Immature natural killer cell (primary cell): ENCODE data around the gene DNAJC1. TPM values are rescaled to one million over a fixed set of nuclear protein-coding genes. Genes with fewer than 3 reads are reported as not detected.
"Not testable (repeated sequence)": the region's sequence is repeated elsewhere in the genome, so short reads cannot be mapped to it uniquely, and the experiment has no call there.

Experiments
- DNase-seq, 3 donors: peaks; one replicate each; pipeline ENCODE4 v3.0.0; 2022; ENCODE audit warnings: mixed read lengths in 1 of 3
- H3K27ac Mint-ChIP-seq, 6 donors: one replicate each; pipeline ENCODE4 v1.8.0; 2020; ENCODE audit warnings: mixed read lengths in 6 of 6, mild to moderate bottlenecking in 5 of 6, inconsistent platforms in 4 of 6, moderate library complexity in 3 of 6
- H3K27me3 Mint-ChIP-seq, 3 donors: one replicate each; pipeline ENCODE4 v1.8.0; 2020 to 2021; ENCODE audit warnings: low read depth in 3 of 3, mild to moderate bottlenecking in 3 of 3, mixed read lengths in 3 of 3, moderate library complexity in 3 of 3, inconsistent platforms in 1 of 3
- H3K36me3 Mint-ChIP-seq, 3 donors: one replicate each; pipeline ENCODE4 v1.8.0; 2020; ENCODE audit warnings: mixed read lengths in 3 of 3, inconsistent platforms in 2 of 3, mild to moderate bottlenecking in 2 of 3
- H3K4me1 Mint-ChIP-seq, 2 donors: one replicate each; pipeline ENCODE4 v1.8.0; 2020; ENCODE audit warnings: inconsistent platforms in 2 of 2, mild to moderate bottlenecking in 2 of 2, mixed read lengths in 2 of 2, moderate library complexity in 1 of 2
- H3K4me3 Mint-ChIP-seq, 5 donors: one replicate each; pipeline ENCODE4 v1.8.0; 2020; ENCODE audit warnings: mild to moderate bottlenecking in 5 of 5, mixed read lengths in 5 of 5, inconsistent platforms in 3 of 5, moderate library complexity in 3 of 5
- H3K9me3 Mint-ChIP-seq, 6 donors: one replicate each; pipeline ENCODE4 v1.8.0; 2020; ENCODE audit warnings: mild to moderate bottlenecking in 6 of 6, mixed read lengths in 6 of 6, inconsistent platforms in 4 of 6, moderate library complexity in 3 of 6
- polyA plus RNA-seq, 3 donors: library from polyadenylated mRNA; unstranded; fragments of 300-500 nt; fragmentation: Illumina TruSeq; gene quantifications; one replicate each; pipeline ENCODE4 v1.2.3, GENCODE V29; 2021

DNAJC1 gene
- polyA plus RNA-seq, 3 donors from 2014 or later = 25.6 to 69.3 (median 67.4) TPM

GRCh38 chr10:21727452-21728168 is 275.9 kb downstream of the DNAJC1 start:
- no peaks in the 10 kb centered on the region for H3K27me3 Mint-ChIP-seq
- H3K4me1 Mint-ChIP-seq = peaks cover 22 to 30% of the 10 kb centered on the region in 2 donors
- H3K4me3 Mint-ChIP-seq = no peak overlapping the region
- H3K27ac Mint-ChIP-seq = no peak overlapping the region
- no peaks in the 10 kb centered on the region for H3K9me3 Mint-ChIP-seq
- H3K36me3 Mint-ChIP-seq = peaks cover 7 to 8% (median 7%) of the 10 kb centered on the region in 3 donors
- no peak for DNase-seq

DNA sequence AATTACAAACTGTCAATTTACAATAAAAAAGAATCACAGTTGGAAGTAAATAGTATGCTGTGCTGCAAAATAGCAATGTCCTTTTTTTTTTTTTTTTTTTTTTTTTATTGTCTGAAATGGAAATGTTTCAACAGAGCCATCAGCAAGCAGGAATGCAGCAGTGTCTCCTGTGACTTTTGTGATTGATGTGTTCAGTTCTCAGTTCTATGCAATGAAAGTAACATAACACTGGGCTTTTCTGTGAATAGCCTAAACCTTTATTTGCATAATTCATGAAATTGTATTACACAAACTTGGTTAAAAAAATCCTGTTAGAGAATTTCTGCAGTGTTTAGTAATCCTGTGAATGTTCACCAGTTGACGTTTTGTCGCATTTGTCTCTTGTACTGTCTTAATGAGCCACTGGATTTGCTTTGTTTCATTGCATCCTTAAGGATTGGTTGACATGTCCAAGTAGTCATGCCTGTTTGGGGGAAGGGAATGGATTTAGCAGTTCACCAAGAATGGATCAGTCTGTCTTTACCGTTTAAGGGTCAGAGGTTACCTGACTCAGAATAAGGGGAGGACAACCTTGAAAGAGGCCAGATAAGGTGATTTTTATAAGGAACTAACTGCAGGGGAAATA is 276.8 kb downstream of the DNAJC1 start:
- DNase-seq = no peak
- Mint-ChIP-seq H3K27me3 (no peaks in the 10 kb centered on the region), H3K4me1 (peaks cover 22 to 30% of the 10 kb centered on the region in 2 donors), H3K9me3 (no peaks in the 10 kb centered on the region), H3K4me3 (no peak overlapping the region), H3K36me3 (peaks cover 6 to 8% (median 7%) of the 10 kb centered on the region in 3 donors), H3K27ac (no peak overlapping the region)

DNA sequence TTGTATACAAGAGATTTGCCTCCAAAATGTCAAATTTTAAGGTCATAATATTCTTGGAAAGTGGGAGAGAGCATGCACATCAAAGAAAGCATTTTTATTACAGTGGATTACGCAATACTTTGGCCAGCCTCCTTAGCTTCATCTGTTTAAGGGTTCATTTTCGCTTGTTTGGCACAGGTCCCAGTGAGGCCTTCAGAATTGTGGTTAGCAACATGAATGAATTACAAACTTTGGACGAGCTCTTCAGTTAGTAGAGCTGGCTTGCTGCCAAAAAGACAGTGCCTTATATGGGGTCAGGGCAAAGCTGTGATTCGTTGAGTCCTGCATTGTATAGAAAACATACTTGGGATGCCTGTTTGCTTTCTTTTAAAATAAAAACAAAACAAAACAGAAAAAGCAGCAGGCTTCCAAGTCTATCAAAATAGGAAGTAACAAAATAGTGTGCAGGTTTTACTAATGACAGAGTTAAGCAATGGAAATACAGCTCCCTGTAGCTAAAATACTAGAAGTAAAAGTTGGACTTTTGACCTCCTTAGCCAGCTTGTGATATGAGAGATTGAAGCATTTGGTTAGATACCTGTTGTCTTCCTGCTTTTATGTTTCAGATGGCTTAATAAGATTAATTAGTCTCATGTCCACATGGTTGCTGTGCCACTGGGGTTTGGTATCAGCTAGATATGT is 278.7 kb downstream of the DNAJC1 start:
- no peaks in the 10 kb centered on the region for H3K9me3 Mint-ChIP-seq
- peak; percentile 33 to 68 (median 38) for DNase-seq
- peak overlapping the region in 2 of 6 donors; percentile 32 to 41 for H3K27ac Mint-ChIP-seq
- peaks cover 4 to 8% (median 6%) of the 10 kb centered on the region in 3 donors for H3K36me3 Mint-ChIP-seq
- no peak overlapping the region for H3K4me3 Mint-ChIP-seq
- no peaks in the 10 kb centered on the region for H3K27me3 Mint-ChIP-seq
- peaks cover 22 to 30% of the 10 kb centered on the region in 2 donors for H3K4me1 Mint-ChIP-seq

- no peak for DNase-seq
- peak overlapping the region in 1 of 6 donors; percentile 41 for H3K27ac Mint-ChIP-seq
- H3K4me3 Mint-ChIP-seq = no peak overlapping the region
- no peaks in the 10 kb centered on the region for H3K9me3 Mint-ChIP-seq
- no peaks in the 10 kb centered on the region for H3K27me3 Mint-ChIP-seq
- peaks cover 22 to 30% of the 10 kb centered on the region in 2 donors for H3K4me1 Mint-ChIP-seq
- peaks cover 4 to 10% (median 6%) of the 10 kb centered on the region in 3 donors for H3K36me3 Mint-ChIP-seq
These were observed 279.4 kb downstream of the DNAJC1 start for GRCh38 chr10:21724020-21724589.

GRCh38 chr10:21722209-21722608 is 281.3 kb downstream of the DNAJC1 start:
- Mint-ChIP-seq H3K4me1 (peaks cover 14 to 20% of the 10 kb centered on the region in 2 donors), H3K27me3 (no peaks in the 10 kb centered on the region), H3K9me3 (no peaks in the 10 kb centered on the region), H3K36me3 (peaks cover 4 to 14% (median 12%) of the 10 kb centered on the region in 3 donors), H3K4me3 (no peak overlapping the region), H3K27ac (no peak overlapping the region)
- no peak for DNase-seq

GRCh38 chr10:21721000-21721665 is 282.4 kb downstream of the DNAJC1 start:
- Mint-ChIP-seq H3K4me3 (no peak overlapping the region), H3K9me3 (no peaks in the 10 kb centered on the region), H3K4me1 (peaks cover 11 to 13% of the 10 kb centered on the region in 2 donors), H3K36me3 (peaks cover 0 to 12% (median 8%) of the 10 kb centered on the region in 3 donors), H3K27ac (no peak overlapping the region), H3K27me3 (no peaks in the 10 kb centered on the region)
- DNase-seq = no peak

GRCh38 chr10:21720090-21720489 is 283.4 kb downstream of the DNAJC1 start:
- peaks cover 3 to 17% (median 15%) of the 10 kb centered on the region in 3 donors for H3K36me3 Mint-ChIP-seq
- no peaks in the 10 kb centered on the region for H3K27me3 Mint-ChIP-seq
- no peak overlapping the region for H3K27ac Mint-ChIP-seq
- no peak for DNase-seq
- peaks cover 9 to 12% of the 10 kb centered on the region in 2 donors for H3K4me1 Mint-ChIP-seq
- no peaks in the 10 kb centered on the region for H3K9me3 Mint-ChIP-seq
- H3K4me3 Mint-ChIP-seq = no peak overlapping the region

GRCh38 chr10:21719502-21719901 is 284.0 kb downstream of the DNAJC1 start:
- Mint-ChIP-seq H3K27ac (no peak overlapping the region), H3K9me3 (no peaks in the 10 kb centered on the region), H3K27me3 (no peaks in the 10 kb centered on the region), H3K4me3 (no peak overlapping the region), H3K4me1 (peaks cover 3 to 6% of the 10 kb centered on the region in 2 donors), H3K36me3 (peaks cover 6 to 22% (median 17%) of the 10 kb centered on the region in 3 donors)
- DNase-seq = no peak

DNA sequence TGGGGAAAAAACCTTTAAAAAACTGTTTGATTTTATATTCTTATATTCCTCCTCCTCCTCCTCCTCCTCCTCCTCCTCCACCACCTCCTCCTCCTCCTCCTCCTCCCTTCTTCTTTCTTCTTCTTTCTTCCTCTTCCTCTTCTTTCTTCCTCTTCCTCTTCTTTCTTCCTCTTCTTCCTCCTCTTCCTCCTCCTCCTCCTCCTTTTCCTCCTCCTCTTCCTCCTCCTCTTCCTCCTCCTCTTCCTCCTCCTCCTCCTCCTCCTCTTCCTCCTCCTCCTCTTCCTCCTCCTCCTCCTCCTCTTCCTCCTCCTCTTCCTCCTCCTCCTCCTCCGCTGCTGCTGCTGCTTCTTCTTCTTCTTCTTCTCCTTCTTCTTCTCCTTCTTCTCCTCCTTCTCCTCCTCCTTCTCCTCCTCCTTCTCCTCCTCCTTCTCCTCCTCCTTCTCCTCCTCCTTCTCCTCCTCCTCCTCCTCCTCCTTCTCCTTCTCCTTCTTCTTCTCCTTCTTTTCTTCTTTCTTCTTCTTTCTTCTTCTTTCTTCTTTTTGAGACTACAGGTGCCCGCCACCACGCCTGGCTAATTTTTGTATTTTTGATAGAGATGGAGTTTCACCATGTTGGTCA is 286.0 kb downstream of the DNAJC1 start:
- not testable (repeated sequence) for H3K27me3 Mint-ChIP-seq, H3K4me3 Mint-ChIP-seq, DNase-seq, H3K9me3 Mint-ChIP-seq, H3K4me1 Mint-ChIP-seq, H3K27ac Mint-ChIP-seq
- H3K36me3 Mint-ChIP-seq = peaks cover 6 to 28% (median 27%) of the 10 kb centered on the region in 3 donors

DNA sequence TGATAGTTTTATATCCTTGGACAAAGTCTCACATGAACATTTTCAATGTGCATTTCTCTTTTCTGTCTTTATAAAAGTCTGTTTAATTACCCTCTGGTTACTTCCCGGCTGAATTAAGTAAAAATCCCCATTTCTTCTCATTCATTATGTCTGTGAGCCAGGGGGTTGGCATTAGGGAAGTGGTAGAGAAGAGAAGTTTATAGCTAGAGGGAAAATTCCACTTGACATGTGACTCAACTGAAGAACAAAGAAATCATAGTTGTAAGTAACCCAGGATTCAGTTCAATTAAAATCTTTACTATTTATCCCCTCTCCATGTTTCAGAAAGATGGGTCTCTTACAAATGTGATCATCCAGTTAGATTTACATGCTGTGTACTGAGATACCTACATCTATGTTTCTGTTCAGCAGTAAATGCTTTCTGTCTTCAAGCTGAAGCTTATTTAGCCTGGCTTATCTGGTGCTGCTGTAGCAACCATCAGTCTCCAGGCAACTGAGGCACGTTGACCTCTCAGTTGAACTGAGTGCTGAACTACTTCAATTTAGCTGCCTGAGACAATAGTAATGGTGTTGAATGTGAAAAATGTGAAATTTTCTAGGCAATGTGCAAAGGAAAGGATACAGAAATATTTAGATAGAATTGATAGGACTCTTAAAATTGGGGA is 287.9 kb downstream of the DNAJC1 start:
- Mint-ChIP-seq H3K36me3 (peaks cover 6 to 28% (median 25%) of the 10 kb centered on the region in 3 donors), H3K9me3 (no peaks in the 10 kb centered on the region), H3K4me1 (no peaks in the 10 kb centered on the region), H3K27me3 (peaks cover 0 to 2% (median 0%) of the 10 kb centered on the region in 3 donors), H3K4me3 (no peak overlapping the region), H3K27ac (no peak overlapping the region)
- DNase-seq = no peak

- Mint-ChIP-seq H3K9me3 (no peaks in the 10 kb centered on the region), H3K36me3 (peaks cover 16 to 32% (median 31%) of the 10 kb centered on the region in 3 donors), H3K27ac (no peak overlapping the region), H3K4me1 (no peaks in the 10 kb centered on the region), H3K27me3 (peaks cover 0 to 2% (median 0%) of the 10 kb centered on the region in 3 donors), H3K4me3 (no peak overlapping the region)
- no peak for DNase-seq
These were observed 290.6 kb downstream of the DNAJC1 start for GRCh38 chr10:21712975-21713374.

DNA sequence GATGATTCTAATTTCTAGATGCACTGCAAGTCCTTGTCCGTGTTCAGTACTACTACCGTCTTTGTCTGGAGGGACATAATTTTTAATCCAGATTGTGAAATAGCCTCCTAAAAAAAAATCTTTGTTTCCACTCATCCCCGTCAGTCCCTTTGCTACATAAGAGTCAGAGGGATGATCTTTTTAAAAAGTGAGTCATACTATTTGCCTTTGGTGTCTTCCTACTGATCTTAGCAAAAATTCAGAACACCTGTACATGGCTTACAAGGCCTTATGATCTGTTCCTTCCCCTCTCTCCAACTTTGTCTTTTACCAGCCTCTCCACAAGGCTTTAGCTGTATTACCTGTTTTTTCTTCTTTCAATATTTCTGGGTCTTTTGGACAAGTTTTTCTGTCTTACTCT is 296.0 kb downstream of the DNAJC1 start:
- H3K36me3 Mint-ChIP-seq = peaks cover 16 to 25% (median 20%) of the 10 kb centered on the region in 3 donors
- H3K9me3 Mint-ChIP-seq = no peaks in the 10 kb centered on the region
- peaks cover 18 to 34% of the 10 kb centered on the region in 2 donors for H3K4me1 Mint-ChIP-seq
- H3K27ac Mint-ChIP-seq = no peak overlapping the region
- no peak overlapping the region for H3K4me3 Mint-ChIP-seq
- no peak for DNase-seq
- H3K27me3 Mint-ChIP-seq = peaks cover 0 to 4% (median 2%) of the 10 kb centered on the region in 3 donors
